ENCODE measurements around the gene IGSF21. TPM values are rescaled to one million over a fixed set of nuclear protein-coding genes. Genes with fewer than 3 reads are reported as not detected.

Gene IGSF21
- total RNA-seq, 1 donor: not detected

GRCh38 chr1:18243503-18244175 is 136.0 kb downstream of the IGSF21 start:
- H3K4me3 ChIP-seq (ENCODE audit: low read depth, low read length): no peak overlapping the region
- TF ChIP-seq CTCF (IDR thresholded peaks at IDR 0.05; ENCODE audit: insufficient read depth, low read length): no peak
- DNase-seq (ENCODE audit: low read depth): no peak

GRCh38 chr1:18244762-18245161 is 137.2 kb downstream of the IGSF21 start:
- no peak overlapping the region for H3K4me3 ChIP-seq (ENCODE audit: low read depth, low read length)
- no peak for TF ChIP-seq CTCF (IDR thresholded peaks at IDR 0.05; ENCODE audit: insufficient read depth, low read length)
- no peak for DNase-seq (ENCODE audit: low read depth)

- DNase-seq (ENCODE audit: low read depth): no peak
- TF ChIP-seq CTCF (IDR thresholded peaks at IDR 0.05; ENCODE audit: insufficient read depth, low read length): no peak
- no peak overlapping the region for H3K4me3 ChIP-seq (ENCODE audit: low read depth, low read length)
Measured at GRCh38 chr1:18245647-18246046, 138.0 kb downstream of the IGSF21 start.

GRCh38 chr1:18246543-18246942 is 138.9 kb downstream of the IGSF21 start:
- no peak overlapping the region for H3K4me3 ChIP-seq (ENCODE audit: low read depth, low read length)
- TF ChIP-seq CTCF (IDR thresholded peaks at IDR 0.05; ENCODE audit: insufficient read depth, low read length): no peak
- DNase-seq (ENCODE audit: low read depth): no peak

GRCh38 chr1:18247151-18247550 is 139.6 kb downstream of the IGSF21 start:
- TF ChIP-seq CTCF (IDR thresholded peaks at IDR 0.05; ENCODE audit: insufficient read depth, low read length): no peak
- H3K4me3 ChIP-seq (ENCODE audit: low read depth, low read length): no peak overlapping the region
- no peak for DNase-seq (ENCODE audit: low read depth)

DNA sequence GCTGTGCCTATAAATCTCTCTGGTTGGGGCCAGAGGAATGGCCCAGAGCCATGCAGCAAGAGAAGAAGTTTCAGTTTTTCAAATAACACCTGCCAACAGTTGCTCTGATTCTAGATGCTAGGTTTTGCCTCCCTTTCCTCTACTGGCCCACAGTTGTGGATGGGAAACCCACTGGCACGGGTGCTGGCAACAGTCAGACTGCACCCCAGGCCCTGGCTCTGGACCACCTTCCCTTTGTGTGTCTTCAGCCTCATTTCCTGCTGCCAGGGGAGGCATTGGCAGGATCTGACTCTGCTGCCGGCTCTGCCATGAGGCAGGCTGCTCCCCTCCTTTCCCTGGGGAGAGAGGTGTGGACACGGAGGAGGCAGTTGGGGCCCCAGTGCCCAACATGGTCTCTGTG is 142.0 kb downstream of the IGSF21 start:
- no peak overlapping the region for H3K4me3 ChIP-seq (ENCODE audit: low read depth, low read length)
- no peak for DNase-seq (ENCODE audit: low read depth)
- no peak for TF ChIP-seq CTCF (IDR thresholded peaks at IDR 0.05; ENCODE audit: insufficient read depth, low read length)

DNA sequence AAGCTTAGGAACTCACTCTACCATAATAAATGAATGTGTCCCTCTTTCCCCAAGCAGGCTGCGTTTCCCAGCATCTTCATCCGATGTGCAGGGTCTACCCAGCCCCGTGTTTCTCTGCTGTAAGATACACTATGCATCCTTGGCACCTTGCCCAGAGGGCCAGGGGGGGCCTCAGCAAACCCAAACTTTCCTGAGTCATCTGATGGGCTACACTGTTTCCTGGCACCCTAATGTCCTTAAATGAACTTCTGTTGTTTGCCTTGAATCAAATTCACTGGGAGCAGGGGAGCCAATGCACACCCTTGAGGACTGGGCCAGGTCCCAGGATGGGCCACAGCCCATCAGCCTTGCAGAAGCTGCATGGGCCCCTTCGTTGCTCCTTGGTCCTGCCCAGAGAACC is 145.5 kb downstream of the IGSF21 start:
- no peak for DNase-seq (ENCODE audit: low read depth)
- no peak for TF ChIP-seq CTCF (IDR thresholded peaks at IDR 0.05; ENCODE audit: insufficient read depth, low read length)
- H3K4me3 ChIP-seq (ENCODE audit: low read depth, low read length): no peak overlapping the region

Data from fibroblast of the aortic adventitia (primary cell).